ENCODE data around the gene SCAMP2.

GRCh38 chr15:74896316-74896715 is 23.2 kb upstream of the SCAMP2 start:
- TF ChIP-seq CTCF (IDR thresholded peaks at IDR 0.05) (no peak), EZH2 (IDR thresholded peaks at IDR 0.05; ENCODE audit: borderline replicate concordance, insufficient read depth, low read depth, low read length, poor library complexity, severe bottlenecking) (no peak)

All from B cell (primary cell).